ENCODE results near the gene SEPTIN5. TPM values are rescaled to one million over a fixed set of nuclear protein-coding genes. Genes with fewer than 3 reads are reported as not detected.

The SEPTIN5 gene
- total and polyA plus RNA-seq, 8 donors = 4.2 to 53.4 (median 7.9) TPM

DNA sequence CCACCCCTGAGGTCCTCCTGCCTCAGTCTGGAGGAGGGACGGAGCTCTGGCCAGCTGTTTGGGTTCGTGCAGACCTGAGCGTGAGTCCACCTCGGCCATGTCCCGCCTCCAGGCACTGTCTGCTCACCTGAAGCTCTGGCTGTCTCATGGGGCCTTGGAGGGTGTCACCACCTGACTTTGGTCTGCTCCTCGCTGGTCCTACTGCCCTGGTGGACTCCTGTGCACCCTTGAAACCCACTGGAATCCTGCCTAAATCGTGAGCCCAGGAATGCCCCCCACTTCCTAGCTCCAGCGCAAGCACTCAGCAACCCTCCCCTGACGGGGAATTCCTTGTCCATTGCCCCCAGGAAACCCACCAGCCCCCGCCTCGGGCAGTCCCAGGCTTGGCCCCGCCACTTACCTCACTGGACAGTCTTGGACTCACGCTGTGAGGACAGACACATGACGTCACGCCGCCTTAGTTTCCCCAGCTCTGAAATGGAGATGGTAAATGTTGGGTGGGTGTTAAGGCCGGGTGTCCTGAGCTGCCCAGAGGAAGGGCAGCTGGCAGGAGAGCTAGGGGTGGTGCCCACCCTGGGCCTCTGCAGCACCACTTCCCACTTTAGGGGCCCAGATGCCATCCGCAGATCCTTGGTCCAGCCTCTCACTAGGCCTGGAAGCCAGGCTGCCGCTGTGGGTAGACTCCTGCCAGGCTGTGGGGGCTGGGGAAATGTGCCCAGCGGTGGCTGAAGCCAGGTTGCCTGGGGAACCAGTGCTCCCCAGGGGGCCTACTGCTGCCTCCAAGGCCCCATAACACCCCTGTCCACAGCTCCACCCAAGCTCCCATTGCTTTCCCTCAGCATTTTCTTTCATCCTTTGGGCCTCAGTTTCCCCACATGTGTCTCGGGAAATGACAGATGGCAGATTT lies 28.1 kb downstream of the SEPTIN5 start:
- FAIRE-seq (no peak), ATAC-seq (no peak), DNase-seq (no peak)
- Histone ChIP-seq H3K27ac (no peak overlapping the region), H3K4me1 (no peaks in the 10 kb centered on the region), H3K36me3 (no peaks in the 10 kb centered on the region), H3K27me3 (no peaks in the 10 kb centered on the region), H3K9me3 (no peaks in the 10 kb centered on the region), H3K4me3 (no peak overlapping the region)
- intact Hi-C loops (cut with DNase I) = loop anchor here in 1 of 3 donors (5.0 kb wide), 1 partner anchor 160 kb away; no protein-coding TSS in a partner anchor
- no peak for TF ChIP-seq CTCF (IDR thresholded peaks at IDR 0.05)
- 76 to 88% methylated on average over 20 to 21 of the region's 21 CpGs for WGBS, 2 donors

DNA sequence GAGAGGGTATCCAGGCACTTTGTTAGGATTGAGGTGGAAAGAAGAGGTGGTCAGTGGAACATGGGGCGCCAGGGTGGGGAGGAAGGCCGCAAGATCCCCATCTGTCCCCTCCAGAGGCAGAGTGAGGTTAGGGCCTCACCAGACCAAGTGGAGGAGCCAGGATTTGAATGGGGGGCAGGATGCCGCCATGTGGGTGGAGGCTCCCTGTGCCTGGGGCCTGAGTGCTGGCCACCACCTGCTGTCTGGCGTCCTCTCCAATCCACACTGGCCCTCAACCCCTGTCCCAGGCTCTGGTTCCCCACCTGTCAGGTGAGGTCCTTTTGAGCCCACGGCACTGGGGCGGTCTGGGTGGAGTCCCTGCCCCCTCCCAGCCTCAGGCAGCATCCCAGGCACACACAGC lies 28.8 kb downstream of the SEPTIN5 start:
- intact Hi-C loops (cut with DNase I) = loop anchor here in 1 of 3 donors (5.0 kb wide), 1 partner anchor 159 kb away; no protein-coding TSS in a partner anchor
- TF ChIP-seq CTCF (IDR thresholded peaks at IDR 0.05) = no peak
- no peak for FAIRE-seq

DNA sequence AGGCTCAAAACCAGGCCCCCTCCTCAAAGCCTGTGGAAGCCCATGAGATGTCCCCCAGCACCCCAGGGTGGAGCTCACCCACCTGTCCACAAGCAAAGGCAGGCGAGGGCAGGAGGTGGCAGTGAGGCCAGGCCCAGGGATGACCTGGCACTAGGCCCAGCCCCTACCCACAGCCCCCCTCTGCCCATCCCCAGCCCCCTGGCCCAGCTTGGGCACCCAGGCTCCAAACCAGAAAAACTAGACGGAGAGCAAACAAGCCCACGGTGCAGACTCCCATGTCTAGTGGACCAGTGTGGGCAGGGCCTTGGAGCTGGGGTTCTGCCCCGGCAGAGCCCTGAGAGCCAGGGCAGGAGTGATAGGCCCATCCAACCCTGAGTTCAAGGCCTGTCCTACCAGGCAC lies 29.3 kb downstream of the SEPTIN5 start:
- no peak for DNase-seq
- intact Hi-C loops (cut with DNase I) = loop anchor here in 1 of 3 donors (5.0 kb wide), 1 partner anchor 159 kb away; no protein-coding TSS in a partner anchor

More for the DNA sequence above, 28.8 kb downstream of the SEPTIN5 start:
- H3K27me3 ChIP-seq = no peaks in the 10 kb centered on the region
- no peaks in the 10 kb centered on the region for H3K9me3 ChIP-seq
- no peak for DNase-seq
- WGBS, 2 donors = 77 to 85% methylated on average over 6 of the region's 6 CpGs
- no peaks in the 10 kb centered on the region for H3K36me3 ChIP-seq
- no peaks in the 10 kb centered on the region for H3K4me1 ChIP-seq
- no peak overlapping the region for H3K4me3 ChIP-seq
- ATAC-seq = no peak
- H3K27ac ChIP-seq = no peak overlapping the region

GRCh38 chr22:19744350-19745006 lies 30.2 kb downstream of the SEPTIN5 start:
- FAIRE-seq (no peak), DNase-seq (no peak), ATAC-seq (no peak)
- TF ChIP-seq CTCF (IDR thresholded peaks at IDR 0.05) = no peak
- intact Hi-C loops (cut with DNase I) = loop anchor here in 1 of 3 donors (5.0 kb wide), 1 partner anchor 158 kb away; no protein-coding TSS in a partner anchor
- H3K4me3 ChIP-seq = no peak overlapping the region
- 71 to 79% methylated on average over 13 of the region's 13 CpGs for WGBS, 2 donors
- no peak overlapping the region for H3K27ac ChIP-seq
- no peaks in the 10 kb centered on the region for H3K36me3 ChIP-seq
- no peaks in the 10 kb centered on the region for H3K9me3 ChIP-seq
- no peaks in the 10 kb centered on the region for H3K27me3 ChIP-seq
- no peaks in the 10 kb centered on the region for H3K4me1 ChIP-seq

More for the DNA sequence above, 29.3 kb downstream of the SEPTIN5 start:
- H3K9me3 ChIP-seq = no peaks in the 10 kb centered on the region
- H3K27me3 ChIP-seq = no peaks in the 10 kb centered on the region
- ATAC-seq = no peak
- H3K4me3 ChIP-seq = no peak overlapping the region
- no peak overlapping the region for H3K27ac ChIP-seq
- TF ChIP-seq CTCF (IDR thresholded peaks at IDR 0.05) = no peak
- 44 to 52% methylated on average over 4 of the region's 4 CpGs for WGBS, 2 donors
- H3K4me1 ChIP-seq = no peaks in the 10 kb centered on the region
- H3K36me3 ChIP-seq = no peaks in the 10 kb centered on the region
- no peak for FAIRE-seq
